Measurements from ENCODE around the gene GREM1.

The GREM1 gene

GRCh38 chr15:32775103-32775502 lies 57.3 kb downstream of the GREM1 start:
- DNase-seq (ENCODE audit: low read depth, low spot score): no peak
- H3K27ac ChIP-seq: no peak overlapping the region

GRCh38 chr15:32778391-32779176 lies 60.8 kb downstream of the GREM1 start:
- no peak overlapping the region for H3K27ac ChIP-seq
- no peak for DNase-seq (ENCODE audit: low read depth, low spot score)

GRCh38 chr15:32781781-32782180 lies 64.0 kb downstream of the GREM1 start:
- no peak overlapping the region for H3K27ac ChIP-seq
- DNase-seq (ENCODE audit: low read depth, low spot score): no peak

- H3K27ac ChIP-seq: no peak overlapping the region
- no peak for DNase-seq (ENCODE audit: low read depth, low spot score)
Observed at GRCh38 chr15:32784581-32784980, 66.8 kb downstream of the GREM1 start.

- no peak overlapping the region for H3K27ac ChIP-seq
- DNase-seq (ENCODE audit: low read depth, low spot score): no peak
Observed at GRCh38 chr15:32786906-32787305, 69.1 kb downstream of the GREM1 start.

GRCh38 chr15:32787949-32788348 lies 70.1 kb downstream of the GREM1 start:
- no peak for DNase-seq (ENCODE audit: low read depth, low spot score)
- H3K27ac ChIP-seq: no peak overlapping the region

- no peak overlapping the region for H3K27ac ChIP-seq
- no peak for DNase-seq (ENCODE audit: low read depth, low spot score)
Observed at GRCh38 chr15:32790352-32790999, 72.7 kb downstream of the GREM1 start.

GRCh38 chr15:32792436-32792835 lies 74.6 kb downstream of the GREM1 start:
- no peak overlapping the region for H3K27ac ChIP-seq
- no peak for DNase-seq (ENCODE audit: low read depth, low spot score)

All from epithelial cell of prostate (primary cell).